HG02885 (cell line): ENCODE measurements around the gene SLC29A2.
"Not testable (repeated sequence)": the region's sequence is repeated elsewhere in the genome, so short reads cannot be mapped to it uniquely, and the experiment has no call there.

Experiments used
- ATAC-seq: cut with Tn5 transposase; IDR thresholded peaks from one replicate; pipeline ENCODE4 v1.9.1; 2021; ENCODE audit warnings: mild to moderate bottlenecking; ENCODE audit not compliant: unreplicated experiment, poor library complexity

Gene SLC29A2

GRCh38 chr11:66350560-66351235 lies 20.9 kb downstream of the SLC29A2 start:
- ATAC-seq, result not testable (repeated sequence)

- no peak for ATAC-seq
Measured at GRCh38 chr11:66349084-66349386, 22.5 kb downstream of the SLC29A2 start.

- peak; percentile 53 for ATAC-seq
Measured at GRCh38 chr11:66347425-66348276, 23.9 kb downstream of the SLC29A2 start, which contains the start of gene B4GAT1. Gene B4GAT1 (minus strand): TSS chr11:66347629. CDS start chr11:66347545, 84 bp downstream.

GRCh38 chr11:66346476-66347424 lies 24.8 kb downstream of the SLC29A2 start:
- no peak for ATAC-seq

GRCh38 chr11:66345316-66345649 lies 26.3 kb downstream of the SLC29A2 start:
- no peak for ATAC-seq

- peak; percentile 71 for ATAC-seq
Measured at GRCh38 chr11:66344550-66345315, 26.8 kb downstream of the SLC29A2 start, which contains the start of gene BRMS1. Gene BRMS1 (minus strand): TSS chr11:66345104. CDS start chr11:66342234, 2,870 bp downstream.

- no peak for ATAC-seq
Measured at GRCh38 chr11:66343176-66343575, 28.4 kb downstream of the SLC29A2 start.

- no peak for ATAC-seq
Measured at GRCh38 chr11:66341502-66342126, 29.9 kb downstream of the SLC29A2 start.

GRCh38 chr11:66340596-66341501 lies 30.7 kb downstream of the SLC29A2 start:
- no peak for ATAC-seq

- no peak for ATAC-seq
Measured at GRCh38 chr11:66339686-66340483, 31.7 kb downstream of the SLC29A2 start.

GRCh38 chr11:66339162-66339675 lies 32.3 kb downstream of the SLC29A2 start:
- no peak for ATAC-seq

GRCh38 chr11:66338276-66339161 lies 33.0 kb downstream of the SLC29A2 start:
- ATAC-seq, result no peak

GRCh38 chr11:66337103-66337899 lies 34.3 kb downstream of the SLC29A2 start:
- ATAC-seq, result peak; percentile 6

- ATAC-seq, result peak; percentile 71
Measured at GRCh38 chr11:66336234-66337102, 35.1 kb downstream of the SLC29A2 start, which contains the start of gene RIN1. Gene RIN1 (minus strand): TSS chr11:66336434. CDS start chr11:66336402, 32 bp downstream.
